Loucy (cell line): Measurements from ENCODE around the gene IL36A.

ENCODE experiments used
- H2AFZ ChIP-seq: fragments of 200-600 bp; sonication (generic); 2 replicates; pipeline ENCODE4 v1.6.0; 2016; ENCODE audit warnings: antibody characterized with exemption, mild to moderate bottlenecking, low read length, moderate library complexity
- H3F3A ChIP-seq: fragments of 200-600 bp; 2 replicates; pipeline ENCODE4 v1.6.0; 2016; ENCODE audit warnings: antibody characterized with exemption, low read depth, mild to moderate bottlenecking
- H3K27me3 ChIP-seq: fragments of 200-600 bp; sonication (generic); 2 replicates; pipeline ENCODE4 v1.6.1; 2014; ENCODE audit warnings: low read length, mild to moderate bottlenecking; ENCODE audit not compliant: insufficient read depth, poor library complexity, severe bottlenecking
- H3K36me3 ChIP-seq: fragments of 200-600 bp; sonication (generic); 2 replicates; pipeline ENCODE4 v1.6.1; 2016; ENCODE audit warnings: low read length; ENCODE audit not compliant: insufficient read depth
- H3K4me1 ChIP-seq: fragments of 200-600 bp; sonication (generic); 2 replicates; pipeline ENCODE4 v1.5.1; 2014; ENCODE audit warnings: low read length, mild to moderate bottlenecking; ENCODE audit not compliant: insufficient read depth, poor library complexity, severe bottlenecking
- H3K4me2 ChIP-seq: fragments of 200-600 bp; sonication (generic); 2 replicates; pipeline ENCODE4 v1.6.0; 2014; ENCODE audit warnings: antibody characterized with exemption, low read length, low read depth, mild to moderate bottlenecking; ENCODE audit not compliant: poor library complexity, severe bottlenecking
- H3K4me3 ChIP-seq: fragments of 200-600 bp; sonication (generic); 2 replicates; pipeline ENCODE4 v1.5.1; 2014; ENCODE audit warnings: low read length, mild to moderate bottlenecking, mixed read lengths; ENCODE audit not compliant: poor library complexity, severe bottlenecking
- H3K79me2 ChIP-seq: fragments of 200-600 bp; sonication (generic); 2 replicates; pipeline ENCODE4 v1.6.1; 2014; ENCODE audit warnings: low read length; ENCODE audit not compliant: insufficient read depth
- H3K9ac ChIP-seq: fragments of 200-600 bp; sonication (generic); 2 replicates; pipeline ENCODE4 v1.6.0; 2014; ENCODE audit warnings: mild to moderate bottlenecking, low read depth, low read length, moderate library complexity; ENCODE audit not compliant: poor library complexity, severe bottlenecking
- H3K9me2 ChIP-seq: fragments of 200-600 bp; sonication (generic); replicated peaks from 2 replicates; pipeline ENCODE4 v1.6.1; 2016; ENCODE audit warnings: low read depth, low read length, mixed read lengths
- H3K9me3 ChIP-seq: fragments of 200-600 bp; sonication (generic); 2 replicates; pipeline ENCODE4 v1.6.1; 2014; ENCODE audit warnings: mild to moderate bottlenecking, antibody characterized with exemption, low read length, low read depth; ENCODE audit not compliant: insufficient read depth
- H4K20me1 ChIP-seq: fragments of 200-600 bp; sonication (generic); 2 replicates; pipeline ENCODE4 v1.6.0; 2014; ENCODE audit warnings: antibody characterized with exemption, low read length, mild to moderate bottlenecking; ENCODE audit not compliant: insufficient read depth, poor library complexity, severe bottlenecking
- EZH2phosphoT487 ChIP-seq: fragments of 200-600 bp; IDR thresholded peaks from 2 replicates; pipeline ENCODE4 v1.6.1; 2018; ENCODE audit warnings: antibody characterized with exemption, mild to moderate bottlenecking, moderate library complexity, borderline replicate concordance
- TF ChIP-seq, protein P1 (sequence below): fragments of 200-600 bp; sonication (generic); conservative IDR thresholded peaks from 2 replicates; pipeline ENCODE4 v1.5.1; 2014; ENCODE audit warnings: mild to moderate bottlenecking, antibody characterized with exemption, low read length

IL36A gene

GRCh38 chr2:113057117-113057516 is 51.9 kb downstream of the IL36A start:
- no peak overlapping the region for H3K9ac ChIP-seq
- no peak overlapping the region for H3K4me2 ChIP-seq
- TF ChIP-seq, protein P1, sequence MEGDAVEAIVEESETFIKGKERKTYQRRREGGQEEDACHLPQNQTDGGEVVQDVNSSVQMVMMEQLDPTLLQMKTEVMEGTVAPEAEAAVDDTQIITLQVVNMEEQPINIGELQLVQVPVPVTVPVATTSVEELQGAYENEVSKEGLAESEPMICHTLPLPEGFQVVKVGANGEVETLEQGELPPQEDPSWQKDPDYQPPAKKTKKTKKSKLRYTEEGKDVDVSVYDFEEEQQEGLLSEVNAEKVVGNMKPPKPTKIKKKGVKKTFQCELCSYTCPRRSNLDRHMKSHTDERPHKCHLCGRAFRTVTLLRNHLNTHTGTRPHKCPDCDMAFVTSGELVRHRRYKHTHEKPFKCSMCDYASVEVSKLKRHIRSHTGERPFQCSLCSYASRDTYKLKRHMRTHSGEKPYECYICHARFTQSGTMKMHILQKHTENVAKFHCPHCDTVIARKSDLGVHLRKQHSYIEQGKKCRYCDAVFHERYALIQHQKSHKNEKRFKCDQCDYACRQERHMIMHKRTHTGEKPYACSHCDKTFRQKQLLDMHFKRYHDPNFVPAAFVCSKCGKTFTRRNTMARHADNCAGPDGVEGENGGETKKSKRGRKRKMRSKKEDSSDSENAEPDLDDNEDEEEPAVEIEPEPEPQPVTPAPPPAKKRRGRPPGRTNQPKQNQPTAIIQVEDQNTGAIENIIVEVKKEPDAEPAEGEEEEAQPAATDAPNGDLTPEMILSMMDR = no peak
- no peak for TF ChIP-seq EZH2phosphoT487
- H3K9me2 ChIP-seq = no peaks in the 10 kb centered on the region
- H4K20me1 ChIP-seq = no peaks in the 10 kb centered on the region
- no peaks in the 10 kb centered on the region for H3F3A ChIP-seq
- H3K27me3 ChIP-seq = no peaks in the 10 kb centered on the region
- no peak overlapping the region for H2AFZ ChIP-seq
- H3K4me3 ChIP-seq = no peak overlapping the region
- H3K9me3 ChIP-seq = no peaks in the 10 kb centered on the region; the same call in 1 of the 2 replicates
- no peaks in the 10 kb centered on the region for H3K36me3 ChIP-seq
- no peaks in the 10 kb centered on the region for H3K79me2 ChIP-seq
- H3K4me1 ChIP-seq = no peaks in the 10 kb centered on the region
